ENCODE data around the gene LDLRAD3.

Gene LDLRAD3

GRCh38 chr11:36216061-36216615 lies 272.3 kb downstream of the LDLRAD3 start:
- no peak for DNase-seq

GRCh38 chr11:36218283-36218921 lies 274.5 kb downstream of the LDLRAD3 start:
- DNase-seq: no peak

GRCh38 chr11:36219996-36220395 lies 276.1 kb downstream of the LDLRAD3 start:
- DNase-seq: no peak

- no peak for DNase-seq
Observed at GRCh38 chr11:36222831-36223635, 279.2 kb downstream of the LDLRAD3 start.

GRCh38 chr11:36224209-36224882 lies 280.5 kb downstream of the LDLRAD3 start:
- DNase-seq: no peak

- no peak for DNase-seq
Observed at GRCh38 chr11:36227044-36227443, 283.2 kb downstream of the LDLRAD3 start.

- no peak for DNase-seq
Observed at GRCh38 chr11:36228689-36229088, 284.8 kb downstream of the LDLRAD3 start.

- no peak for DNase-seq
Observed at GRCh38 chr11:36229091-36229705, 285.3 kb downstream of the LDLRAD3 start.

GRCh38 chr11:36230779-36231699 lies 287.2 kb downstream of the LDLRAD3 start:
- DNase-seq: no peak

GRCh38 chr11:36233204-36233603 lies 289.3 kb downstream of the LDLRAD3 start:
- DNase-seq: no peak

- no peak for DNase-seq
Observed at GRCh38 chr11:36234825-36235224, 291.0 kb downstream of the LDLRAD3 start.

- no peak for DNase-seq
Observed at GRCh38 chr11:36235750-36236149, 291.9 kb downstream of the LDLRAD3 start.

- no peak for DNase-seq
Observed at GRCh38 chr11:36237391-36237790, 293.5 kb downstream of the LDLRAD3 start.

GRCh38 chr11:36238036-36238631 lies 294.3 kb downstream of the LDLRAD3 start:
- DNase-seq: no peak

- DNase-seq: no peak
Observed at GRCh38 chr11:36238881-36239280, 295.0 kb downstream of the LDLRAD3 start.

GRCh38 chr11:36239636-36240035 lies 295.8 kb downstream of the LDLRAD3 start:
- no peak for DNase-seq

GRCh38 chr11:36240173-36240572 lies 296.3 kb downstream of the LDLRAD3 start:
- no peak for DNase-seq

- no peak for DNase-seq
Observed at GRCh38 chr11:36240801-36241200, 296.9 kb downstream of the LDLRAD3 start.

GRCh38 chr11:36241497-36241896 lies 297.6 kb downstream of the LDLRAD3 start:
- no peak for DNase-seq

GRCh38 chr11:36243641-36244040 lies 299.8 kb downstream of the LDLRAD3 start:
- no peak for DNase-seq

GRCh38 chr11:36247493-36247892 lies 303.6 kb downstream of the LDLRAD3 start:
- DNase-seq: no peak

- DNase-seq: no peak
Observed at GRCh38 chr11:36248436-36248835, 304.6 kb downstream of the LDLRAD3 start.
